Neural crest cell (in vitro differentiated cells): ENCODE data around the gene COL15A1. TPM values are rescaled to one million over a fixed set of nuclear protein-coding genes. Genes with fewer than 3 reads are reported as not detected.

Experiments used
- DNase-seq: peaks from one replicate; pipeline ENCODE4 v3.0.0; 2021; ENCODE audit warnings: low read depth, mixed read lengths, low spot score
- H3K27ac Mint-ChIP-seq: one replicate; pipeline ENCODE4 v1.8.0; 2021; ENCODE audit warnings: mild to moderate bottlenecking, mixed read lengths; ENCODE audit not compliant: unreplicated experiment
- H3K27me3 Mint-ChIP-seq: 2 replicates; pipeline ENCODE4 v1.8.0; 2021; ENCODE audit warnings: low read depth, mild to moderate bottlenecking, mixed read lengths
- H3K36me3 Mint-ChIP-seq: 2 replicates; pipeline ENCODE4 v1.8.0; 2021; ENCODE audit warnings: low read depth, mild to moderate bottlenecking, mixed read lengths
- H3K4me1 Mint-ChIP-seq: 2 replicates; pipeline ENCODE4 v1.8.0; 2021; ENCODE audit warnings: mixed read lengths
- H3K4me3 Mint-ChIP-seq: one replicate; pipeline ENCODE4 v1.8.0; 2021; ENCODE audit warnings: mild to moderate bottlenecking, mixed read lengths
- H3K9me3 Mint-ChIP-seq: 2 replicates; pipeline ENCODE4 v1.8.0; 2021; ENCODE audit warnings: mixed read lengths
- CTCF ChIP-seq: fragments of 200-600 bp; sonication (generic); conservative IDR thresholded peaks from 2 replicates; pipeline ENCODE4 v1.5.0; 2021; ENCODE audit warnings: antibody characterized with exemption, mild to moderate bottlenecking
- total RNA-seq: library from RNA; stranded (reverse); gene quantifications from 2 replicates; pipeline ENCODE4 v1.2.1, GENCODE V29; 2021

COL15A1 gene
- total RNA-seq, 1 donor from 2014 or later, result 0.33 TPM

DNA sequence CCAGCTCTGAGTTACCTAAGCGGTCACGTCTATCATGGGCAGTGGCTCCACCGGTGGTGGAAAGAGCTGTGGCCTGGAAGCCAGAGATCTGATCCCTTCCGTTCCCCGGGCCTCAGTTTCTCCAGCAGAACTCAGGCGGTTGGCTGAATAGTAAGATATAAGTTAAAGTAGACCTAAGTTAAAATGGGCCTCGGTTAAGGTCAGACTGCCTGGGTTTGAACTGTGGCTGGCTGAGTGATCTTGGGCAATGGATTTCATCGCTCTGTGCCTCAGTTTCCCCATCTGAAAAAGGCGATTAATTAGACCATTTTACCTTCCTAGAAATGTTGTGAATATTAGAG lies 997 bp downstream of the COL15A1 start:
- Mint-ChIP-seq H3K36me3 (no peaks in the 10 kb centered on the region), H3K27me3 (peaks cover 93% of the 10 kb centered on the region), H3K4me3 (peak overlapping the region; percentile 80), H3K27ac (no peak overlapping the region), H3K4me1 (peaks cover 10% of the 10 kb centered on the region), H3K9me3 (no peaks in the 10 kb centered on the region)
- TF ChIP-seq CTCF, result no peak
- no peak for DNase-seq

GRCh38 chr9:98949565-98949964 lies 5.9 kb downstream of the COL15A1 start:
- DNase-seq, result no peak
- peaks cover 3% of the 10 kb centered on the region for H3K4me1 Mint-ChIP-seq
- no peak overlapping the region for H3K4me3 Mint-ChIP-seq
- peaks cover 3% of the 10 kb centered on the region for H3K9me3 Mint-ChIP-seq
- TF ChIP-seq CTCF, result no peak
- peaks cover 66% of the 10 kb centered on the region for H3K27me3 Mint-ChIP-seq
- H3K27ac Mint-ChIP-seq, result no peak overlapping the region
- no peaks in the 10 kb centered on the region for H3K36me3 Mint-ChIP-seq

DNA sequence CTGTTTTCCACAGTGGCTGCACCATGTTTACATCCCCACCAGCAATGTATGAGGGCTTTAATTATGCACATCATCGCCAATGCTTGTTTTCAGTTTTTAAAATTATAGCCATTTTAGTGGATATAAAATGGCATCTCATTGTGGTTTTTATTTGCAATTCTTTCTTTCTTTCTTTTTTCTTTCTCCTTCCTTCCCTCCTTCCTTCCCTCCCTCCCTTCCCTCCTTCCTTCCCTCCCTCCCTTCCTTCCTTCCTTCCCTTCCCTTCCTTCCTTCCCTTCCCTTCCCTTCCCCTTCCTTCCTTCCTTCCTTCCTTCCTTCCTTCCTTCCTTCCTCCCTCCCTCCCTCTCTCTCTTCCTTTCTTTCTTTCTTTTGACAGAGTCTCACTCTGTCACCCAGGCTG lies 6.6 kb downstream of the COL15A1 start:
- peaks cover 59% of the 10 kb centered on the region for H3K27me3 Mint-ChIP-seq
- TF ChIP-seq CTCF, result no peak

GRCh38 chr9:98951967-98952366 lies 8.3 kb downstream of the COL15A1 start:
- no peak overlapping the region for H3K4me3 Mint-ChIP-seq
- TF ChIP-seq CTCF, result no peak
- no peaks in the 10 kb centered on the region for H3K36me3 Mint-ChIP-seq
- no peak overlapping the region for H3K27ac Mint-ChIP-seq
- H3K4me1 Mint-ChIP-seq, result peaks cover 6% of the 10 kb centered on the region
- no peak for DNase-seq
- peaks cover 41% of the 10 kb centered on the region for H3K27me3 Mint-ChIP-seq
- peaks cover 3% of the 10 kb centered on the region for H3K9me3 Mint-ChIP-seq

More for the DNA sequence above, 6.6 kb downstream of the COL15A1 start:
- Mint-ChIP-seq H3K36me3 (no peaks in the 10 kb centered on the region), H3K9me3 (peaks cover 3% of the 10 kb centered on the region), H3K4me1 (peaks cover 3% of the 10 kb centered on the region), H3K4me3 (no peak overlapping the region), H3K27ac (no peak overlapping the region)
- DNase-seq, result no peak

GRCh38 chr9:98953581-98954243 lies 10.0 kb downstream of the COL15A1 start:
- no peak for TF ChIP-seq CTCF
- H3K36me3 Mint-ChIP-seq, result no peaks in the 10 kb centered on the region
- peaks cover 6% of the 10 kb centered on the region for H3K4me1 Mint-ChIP-seq
- peaks cover 5% of the 10 kb centered on the region for H3K9me3 Mint-ChIP-seq
- peaks cover 30% of the 10 kb centered on the region for H3K27me3 Mint-ChIP-seq
- no peak overlapping the region for H3K4me3 Mint-ChIP-seq
- no peak for DNase-seq
- H3K27ac Mint-ChIP-seq, result no peak overlapping the region
